Measurements from ENCODE around the gene ACAD11. TPM values are rescaled to one million over a fixed set of nuclear protein-coding genes. Genes with fewer than 3 reads are reported as not detected.

The ACAD11 gene
- 39.6 and 40.1 TPM in 2 replicates for total RNA-seq
- polyA plus RNA-seq, result 31.7 and 40.8 TPM in 2 replicates

GRCh38 chr3:132659365-132660051 lies at the start of gene ACAD11:
ACAD11 (minus strand) TSS chr3:132659809; CDS start chr3:132659751, 58 bp downstream.
- TF ChIP-seq CTCF (IDR thresholded peaks at IDR 0.05; ENCODE audit: low read depth, low read length), result peak; percentile 75
- peak; percentile 75 to 83 for DNase-seq (ENCODE audit: low read depth in 1 of 2, low spot score in 1 of 2)
- H3K4me3 ChIP-seq, result peak within 1 kb of the TSS; percentile 85
- H3K4me1 ChIP-seq (ENCODE audit: low read depth), result peaks cover 20% of the 10 kb centered on the region
- no peaks in the 10 kb centered on the region for H3K9me3 ChIP-seq (ENCODE audit: low read depth)
- peak within 1 kb of the TSS; percentile 87 for H3K27ac ChIP-seq
- no peaks in the 10 kb centered on the region for H3K27me3 ChIP-seq
- peaks cover 4% of the 10 kb centered on the region for H3K36me3 ChIP-seq

- Histone ChIP-seq H3K27ac (no peak overlapping the region), H3K4me1 (ENCODE audit: low read depth) (no peaks in the 10 kb centered on the region), H3K36me3 (peaks cover 61% of the 10 kb centered on the region), H3K27me3 (no peaks in the 10 kb centered on the region), H3K4me3 (no peak overlapping the region), H3K9me3 (ENCODE audit: low read depth) (no peaks in the 10 kb centered on the region)
- no peak for TF ChIP-seq CTCF (IDR thresholded peaks at IDR 0.05; ENCODE audit: low read depth, low read length)
- no peak for DNase-seq (ENCODE audit: low read depth in 1 of 2, low spot score in 1 of 2)
Measured at GRCh38 chr3:132703733-132704132, 44.1 kb upstream of the ACAD11 start.

- H3K27me3 ChIP-seq, result no peaks in the 10 kb centered on the region
- no peak for TF ChIP-seq CTCF (IDR thresholded peaks at IDR 0.05; ENCODE audit: low read depth, low read length)
- no peak overlapping the region for H3K27ac ChIP-seq
- no peak overlapping the region for H3K4me3 ChIP-seq
- H3K36me3 ChIP-seq, result peaks cover 65% of the 10 kb centered on the region
- peak in 1 of 2 donors; percentile 4 for DNase-seq (ENCODE audit: low read depth in 1 of 2, low spot score in 1 of 2)
- H3K4me1 ChIP-seq (ENCODE audit: low read depth), result peaks cover 1% of the 10 kb centered on the region
- H3K9me3 ChIP-seq (ENCODE audit: low read depth), result no peaks in the 10 kb centered on the region
Measured at GRCh38 chr3:132695422-132695821, 35.8 kb upstream of the ACAD11 start.

- Histone ChIP-seq H3K27me3 (no peaks in the 10 kb centered on the region), H3K9me3 (ENCODE audit: low read depth) (no peaks in the 10 kb centered on the region), H3K4me1 (ENCODE audit: low read depth) (peaks cover 5% of the 10 kb centered on the region), H3K36me3 (peaks cover 65% of the 10 kb centered on the region), H3K4me3 (no peak overlapping the region), H3K27ac (peak overlapping the region; percentile 4)
- no peak for DNase-seq (ENCODE audit: low read depth in 1 of 2, low spot score in 1 of 2)
- no peak for TF ChIP-seq CTCF (IDR thresholded peaks at IDR 0.05; ENCODE audit: low read depth, low read length)
Measured at GRCh38 chr3:132694991-132695390, 35.4 kb upstream of the ACAD11 start.

- DNase-seq (ENCODE audit: low read depth in 1 of 2, low spot score in 1 of 2), result peak in 1 of 2 donors; percentile 3
- no peak overlapping the region for H3K4me3 ChIP-seq
- no peak for TF ChIP-seq CTCF (IDR thresholded peaks at IDR 0.05; ENCODE audit: low read depth, low read length)
- no peaks in the 10 kb centered on the region for H3K9me3 ChIP-seq (ENCODE audit: low read depth)
- peaks cover 9% of the 10 kb centered on the region for H3K4me1 ChIP-seq (ENCODE audit: low read depth)
- H3K27ac ChIP-seq, result peak overlapping the region; percentile 69
- no peaks in the 10 kb centered on the region for H3K27me3 ChIP-seq
- peaks cover 79% of the 10 kb centered on the region for H3K36me3 ChIP-seq
Measured at GRCh38 chr3:132690040-132690439, 30.4 kb upstream of the ACAD11 start.

All from cardiac muscle cell (in vitro differentiated cells and primary cell).